Breast epithelium (tissue), 4 donors: ENCODE measurements around the gene PLA2G4D. TPM values are rescaled to one million over a fixed set of nuclear protein-coding genes. Genes with fewer than 3 reads are reported as not detected.

Source experiments
- DNase-seq, 2 donors: peaks; one replicate each; pipeline ENCODE4 v3.0.0-alpha.2; 2019; ENCODE audit warnings: low spot score in 2 of 2
- H3K27ac ChIP-seq, 2 donors: fragments of 200-600 bp; sonication (generic) in 1 of 2; one replicate each; pipeline ENCODE4 v1.5.1; 2016 to 2019; ENCODE audit warnings: mild to moderate bottlenecking in 1 of 2
- H3K27me3 ChIP-seq, 2 donors: fragments of 200-600 bp; sonication (generic) in 1 of 2; one replicate each; pipeline versions ENCODE4 v1.5.1 to v1.6.0; 2017 to 2019; ENCODE audit warnings: control low read depth in 1 of 2, mild to moderate bottlenecking in 1 of 2
- H3K36me3 ChIP-seq: fragments of 200-600 bp; one replicate; pipeline ENCODE4 v1.5.1; 2019
- H3K4me1 ChIP-seq, 2 donors: fragments of 200-600 bp; sonication (generic); one replicate each; pipeline ENCODE4 v1.5.1; 2016 to 2019; ENCODE audit warnings: control low read depth in 1 of 2
- H3K4me3 ChIP-seq, 3 donors: fragments of 200-600 bp; sonication (generic); 1 replicate in 2 of 3; 2 replicates in 1 of 3; pipeline ENCODE4 v1.5.1; 2016 to 2019; ENCODE audit warnings: mild to moderate bottlenecking in 3 of 3, moderate library complexity in 2 of 3
- H3K9me3 ChIP-seq, 2 donors: fragments of 200-600 bp; sonication (generic) in 1 of 2; one replicate each; pipeline ENCODE4 v1.5.1; 2016 to 2019; ENCODE audit warnings: control low read depth in 1 of 2
- CTCF ChIP-seq, 3 donors: fragments of 450-650 bp; IDR thresholded peaks; one replicate each; pipeline ENCODE4 v1.5.1; 2016 to 2017; ENCODE audit warnings: antibody characterized with exemption in 3 of 3, mild to moderate bottlenecking in 3 of 3, moderate library complexity in 3 of 3
- POLR2A ChIP-seq: fragments of 450-650 bp; IDR thresholded peaks from one replicate; pipeline ENCODE4 v1.6.1; 2016; ENCODE audit warnings: antibody characterized with exemption, mild to moderate bottlenecking, moderate library complexity
- POLR2AphosphoS5 ChIP-seq, 3 donors: sonication (generic); formaldehyde crosslinking; IDR thresholded peaks; one replicate each; pipeline ENCODE4 v1.6.1; 2017; ENCODE audit warnings: antibody characterized with exemption in 3 of 3
- intact Hi-C: fragments of 100-400 bp; cut with DNase I; formaldehyde crosslinking; loops from one replicate; pipeline ENCODE4 v1.15.1; 2023; ENCODE audit warnings: low total_unique reads
- total RNA-seq, 3 donors: library from RNA; depleted of rRNA; stranded (reverse); fragments of >200 nt; gene quantifications; one replicate each; pipeline ENCODE4 v1.1.0, GENCODE V29; 2016

Gene PLA2G4D
- total RNA-seq, 3 donors from 2014 or later, result not detected

- H3K36me3 ChIP-seq, result no peaks in the 10 kb centered on the region
- no peak for DNase-seq
- TF ChIP-seq CTCF (IDR thresholded peaks at IDR 0.05) (no peak), POLR2AphosphoS5 (IDR thresholded peaks at IDR 0.05) (no peak), POLR2A (no peak)
- peaks cover 0 to 2% of the 10 kb centered on the region in 2 donors for H3K4me1 ChIP-seq
- H3K27me3 ChIP-seq, result peaks cover 0 to 4% of the 10 kb centered on the region in 2 donors
- intact Hi-C loops, result no loop called here
- H3K9me3 ChIP-seq, result no peaks in the 10 kb centered on the region
- no peak overlapping the region for H3K4me3 ChIP-seq
- no peak overlapping the region for H3K27ac ChIP-seq
Observed at GRCh38 chr15:42087926-42088800, 6.2 kb downstream of the PLA2G4D start.

- no peaks in the 10 kb centered on the region for H3K4me1 ChIP-seq
- no peak for DNase-seq
- H3K4me3 ChIP-seq, result no peak overlapping the region
- intact Hi-C loops, result no loop called here
- peaks cover 0 to 4% of the 10 kb centered on the region in 2 donors for H3K27me3 ChIP-seq
- no peaks in the 10 kb centered on the region for H3K9me3 ChIP-seq
- H3K27ac ChIP-seq, result no peak overlapping the region
- no peak for TF ChIP-seq POLR2A
- TF ChIP-seq CTCF (IDR thresholded peaks at IDR 0.05), result no peak
- TF ChIP-seq POLR2AphosphoS5 (IDR thresholded peaks at IDR 0.05), result no peak
- H3K36me3 ChIP-seq, result no peaks in the 10 kb centered on the region
Observed at GRCh38 chr15:42087460-42087859, 6.9 kb downstream of the PLA2G4D start.

- H3K27me3 ChIP-seq, result peaks cover 0 to 4% of the 10 kb centered on the region in 2 donors
- no peaks in the 10 kb centered on the region for H3K4me1 ChIP-seq
- no peak overlapping the region for H3K4me3 ChIP-seq
- H3K36me3 ChIP-seq, result no peaks in the 10 kb centered on the region
- intact Hi-C loops, result no loop called here
- H3K9me3 ChIP-seq, result no peaks in the 10 kb centered on the region
- H3K27ac ChIP-seq, result no peak overlapping the region
- peak in 1 of 2 donors; percentile 20 for DNase-seq
- TF ChIP-seq POLR2A (no peak), POLR2AphosphoS5 (IDR thresholded peaks at IDR 0.05) (no peak), CTCF (IDR thresholded peaks at IDR 0.05) (no peak)
Observed at GRCh38 chr15:42085721-42086120, 8.6 kb downstream of the PLA2G4D start.

- intact Hi-C loops, result no loop called here
- H3K27me3 ChIP-seq, result peaks cover 0 to 4% of the 10 kb centered on the region in 2 donors
- no peak overlapping the region for H3K27ac ChIP-seq
- no peaks in the 10 kb centered on the region for H3K36me3 ChIP-seq
- TF ChIP-seq POLR2AphosphoS5 (IDR thresholded peaks at IDR 0.05) (no peak), CTCF (IDR thresholded peaks at IDR 0.05) (no peak), POLR2A (no peak)
- H3K4me3 ChIP-seq, result no peak overlapping the region
- no peaks in the 10 kb centered on the region for H3K9me3 ChIP-seq
- H3K4me1 ChIP-seq, result no peaks in the 10 kb centered on the region
- peak in 1 of 2 donors; percentile 36 for DNase-seq
Observed at GRCh38 chr15:42085236-42085605, 9.1 kb downstream of the PLA2G4D start.

- Histone ChIP-seq H3K27me3 (peaks cover 0 to 4% of the 10 kb centered on the region in 2 donors), H3K36me3 (no peaks in the 10 kb centered on the region), H3K9me3 (no peaks in the 10 kb centered on the region), H3K27ac (peak overlapping the region in 1 of 2 donors; percentile 48), H3K4me1 (no peaks in the 10 kb centered on the region), H3K4me3 (no peak overlapping the region)
- intact Hi-C loops, result no loop called here
- DNase-seq, result peak; percentile 35 to 65
- TF ChIP-seq POLR2A, result no peak
- peak; percentile 85 to 90 (median 89) for TF ChIP-seq CTCF (IDR thresholded peaks at IDR 0.05)
Observed at GRCh38 chr15:42084465-42085235, 9.7 kb downstream of the PLA2G4D start.
